ENCODE measurements around the gene SMURF2. TPM values are rescaled to one million over a fixed set of nuclear protein-coding genes. Genes with fewer than 3 reads are reported as not detected.

The SMURF2 gene
- total and polyA plus RNA-seq, 9 of the 15 experiments (the other 6 are each of a cell fraction or from before 2014, with no cell fraction given), result 3.8 to 22.0 (median 14.8) TPM

GRCh38 chr17:64537488-64537887, 124.6 kb downstream of the SMURF2 start (continued):
- no peak for TF ChIP-seq MGA (IDR thresholded peaks at IDR 0.05)
- no peak for TF ChIP-seq CREBBP (IDR thresholded peaks at IDR 0.05; ENCODE audit: low read depth, low read length)
- no peak for TF ChIP-seq GTF2B (IDR thresholded peaks at IDR 0.05; ENCODE audit: extremely low read depth, insufficient read length)
- TF ChIP-seq RHOXF2B (CRISPR knock-in tag; conservative IDR thresholded peaks at IDR 0.05), result no peak
- no peak for TF ChIP-seq ZNF253 (CRISPR knock-in tag; conservative IDR thresholded peaks at IDR 0.05)
- no peak for TF ChIP-seq ZNF282 (CRISPR knock-in tag; IDR thresholded peaks at IDR 0.05)
- no peak for TF ChIP-seq TEAD2 (tag; IDR thresholded peaks at IDR 0.05)
- no peak for TF ChIP-seq TAF7 (tag; IDR thresholded peaks at IDR 0.05)
- TF ChIP-seq FOXJ3 (CRISPR knock-in tag; IDR thresholded peaks at IDR 0.05), result no peak
- TF ChIP-seq ZNF124 (CRISPR knock-in tag; IDR thresholded peaks at IDR 0.05), result no peak
- TF ChIP-seq GABPB2 (CRISPR knock-in tag; conservative IDR thresholded peaks at IDR 0.05), result no peak
- TF ChIP-seq ZBED1 (IDR thresholded peaks at IDR 0.05), result no peak
- peak; percentile 69; the same call in 1 of the 2 replicates for TF ChIP-seq NCOA1 (IDR thresholded peaks at IDR 0.05; ENCODE audit: low read depth)
- TF ChIP-seq POLR2AphosphoS5 (IDR thresholded peaks at IDR 0.05; ENCODE audit: control insufficient read depth, insufficient read depth, low read depth, low read length), result peak; percentile 85
- TF ChIP-seq RBBP5 (IDR thresholded peaks at IDR 0.05; ENCODE audit: borderline replicate concordance, insufficient read depth, low read length, poor library complexity, severe bottlenecking), result no peak
- no peak for TF ChIP-seq CBX5 (IDR thresholded peaks at IDR 0.05; ENCODE audit: borderline replicate concordance, low read depth)
- TF ChIP-seq NR2C1 (IDR thresholded peaks at IDR 0.05), result no peak
- no peak for TF ChIP-seq NR2C1 (tag; IDR thresholded peaks at IDR 0.05)
- no peak for TF ChIP-seq CHD2 (IDR thresholded peaks at IDR 0.05; ENCODE audit: low read depth, low read length)

Data from K562 (cell line).